Mesenchymal stem cell (in vitro differentiated cells and primary cell): ENCODE data around the gene HYDIN.

Experiments
- DNase-seq: peaks from one replicate; pipeline ENCODE4 v3.0.0-alpha.2; 2013
- H2AFZ ChIP-seq: one replicate; pipeline ENCODE4 v1.6.1; 2013; ENCODE audit warnings: low read depth, mild to moderate bottlenecking, control low read depth, inconsistent platforms, low read length, moderate library complexity
- H2AK5ac ChIP-seq: 2 replicates; pipeline ENCODE4 v1.6.1; 2013; ENCODE audit warnings: low read length, moderate library complexity, mild to moderate bottlenecking, inconsistent platforms; ENCODE audit not compliant: severe bottlenecking
- H2BK120ac ChIP-seq: one replicate; pipeline ENCODE4 v1.6.1; 2013; ENCODE audit warnings: low read depth, mild to moderate bottlenecking, inconsistent platforms, low read length, moderate library complexity
- H2BK12ac ChIP-seq, 2 experiments: one replicate each; pipeline ENCODE4 v1.6.1; 2013; ENCODE audit warnings: inconsistent platforms in 2 of 2, low read length in 2 of 2, mild to moderate bottlenecking in 2 of 2, moderate library complexity in 2 of 2, control low read depth in 1 of 2
- H2BK15ac ChIP-seq: one replicate; pipeline ENCODE4 v1.6.1; 2013; ENCODE audit warnings: mild to moderate bottlenecking, low read depth, inconsistent platforms; ENCODE audit not compliant: poor library complexity, severe bottlenecking
- H2BK5ac ChIP-seq: 2 replicates; pipeline ENCODE4 v1.6.1; 2013; ENCODE audit warnings: low read depth, mild to moderate bottlenecking, low read length, control low read depth, inconsistent platforms; ENCODE audit not compliant: poor library complexity, severe bottlenecking
- H3K14ac ChIP-seq, 2 experiments: one replicate each; pipeline ENCODE4 v1.6.1; 2013; ENCODE audit warnings: inconsistent platforms in 2 of 2, low read length in 2 of 2, control low read depth in 1 of 2, mild to moderate bottlenecking in 1 of 2, moderate library complexity in 1 of 2
- H3K18ac ChIP-seq, 2 experiments: one replicate each; pipeline ENCODE4 v1.6.1; 2013; ENCODE audit warnings: inconsistent platforms in 2 of 2, low read length in 2 of 2, control low read depth in 1 of 2, low read depth in 1 of 2, mild to moderate bottlenecking in 1 of 2
- H3K23ac ChIP-seq, 2 experiments: one replicate each; pipeline ENCODE4 v1.6.1; 2013; ENCODE audit warnings: inconsistent platforms in 2 of 2, low read length in 2 of 2, mild to moderate bottlenecking in 2 of 2, moderate library complexity in 2 of 2, control low read depth in 1 of 2
- H3K27ac ChIP-seq: 2 replicates; pipeline ENCODE4 v1.5.1; 2013; ENCODE audit warnings: mild to moderate bottlenecking, moderate library complexity, low read length, control low read depth, inconsistent platforms; ENCODE audit not compliant: poor library complexity, severe bottlenecking
- H3K27me3 ChIP-seq, 2 experiments: 2 replicates each; pipeline versions ENCODE4 v1.6.1 to v1.7.0; 2013; ENCODE audit warnings: low read length in 2 of 2, mild to moderate bottlenecking in 2 of 2, moderate library complexity in 2 of 2, control low read depth in 1 of 2, inconsistent platforms in 1 of 2; ENCODE audit not compliant: control insufficient read depth in 1 of 2, insufficient read depth in 1 of 2
- H3K36me3 ChIP-seq, 2 experiments: 2 replicates each; pipeline versions ENCODE4 v1.6.1 to v1.7.0; 2013; ENCODE audit warnings: low read length in 2 of 2, control low read depth in 1 of 2, inconsistent platforms in 1 of 2, low read depth in 1 of 2, mild to moderate bottlenecking in 1 of 2; ENCODE audit not compliant: insufficient read depth in 2 of 2, control insufficient read depth in 1 of 2
- H3K4ac ChIP-seq, 2 experiments: one replicate each; pipeline ENCODE4 v1.6.1; 2013; ENCODE audit warnings: inconsistent platforms in 2 of 2, low read length in 2 of 2, mild to moderate bottlenecking in 2 of 2, moderate library complexity in 2 of 2, control low read depth in 1 of 2, low read depth in 1 of 2
- H3K4me1 ChIP-seq: 2 replicates; pipeline ENCODE4 v1.6.1; 2013; ENCODE audit warnings: low read depth, low read length, control low read depth; ENCODE audit not compliant: control insufficient read depth, insufficient read depth
- H3K4me2 ChIP-seq: 2 replicates; pipeline ENCODE4 v1.6.1; 2013; ENCODE audit warnings: low read length, mild to moderate bottlenecking, inconsistent platforms; ENCODE audit not compliant: poor library complexity, severe bottlenecking
- H3K4me3 ChIP-seq, 2 experiments: 2 replicates each; pipeline versions ENCODE4 v1.5.1 to v1.7.0; 2013; ENCODE audit warnings: low read length in 2 of 2, mild to moderate bottlenecking in 2 of 2, control low read depth in 1 of 2, low read depth in 1 of 2; ENCODE audit not compliant: insufficient read depth in 1 of 2
- H3K79me1 ChIP-seq: replicated peaks from 2 replicates; pipeline ENCODE4 v1.6.1; 2013; ENCODE audit warnings: mild to moderate bottlenecking, control low read depth, low read length, inconsistent platforms; ENCODE audit not compliant: poor library complexity, severe bottlenecking
- H3K9ac ChIP-seq: 2 replicates; pipeline ENCODE4 v1.7.0; 2013; ENCODE audit warnings: mild to moderate bottlenecking, low read length, moderate library complexity
- H3K9me3 ChIP-seq: 2 replicates; pipeline ENCODE4 v1.7.0; 2013; ENCODE audit warnings: mild to moderate bottlenecking, low read length; ENCODE audit not compliant: control insufficient read depth
- H4K8ac ChIP-seq: one replicate; pipeline ENCODE4 v1.6.1; 2013; ENCODE audit warnings: inconsistent platforms, mild to moderate bottlenecking, low read length, moderate library complexity
- H4K91ac ChIP-seq: one replicate; pipeline ENCODE4 v1.6.1; 2013; ENCODE audit warnings: mild to moderate bottlenecking, low read length, inconsistent platforms
- WGBS: methylation state at CpG from one replicate; pipeline ENCODE4 v1.1.7; 2013; ENCODE audit warnings: mixed read lengths; 5-methylcytosine and 5-hydroxymethylcytosine counted together

The HYDIN gene

GRCh38 chr16:71244521-71244920, 14.0 kb upstream of the HYDIN start:
- no peak overlapping the region for H2AK5ac ChIP-seq
- no peaks in the 10 kb centered on the region for H3K27me3 ChIP-seq

GRCh38 chr16:71242601-71243000, 12.1 kb upstream of the HYDIN start:
- no peak overlapping the region for H3K27ac ChIP-seq
- no peak overlapping the region for H4K91ac ChIP-seq
- no peaks in the 10 kb centered on the region for H3K4me1 ChIP-seq
- DNase-seq, result no peak
- H2BK120ac ChIP-seq, result no peak overlapping the region
- 47% methylated on average over 3 of the region's 3 CpGs for WGBS
- no peak overlapping the region for H2AFZ ChIP-seq
- H3K79me1 ChIP-seq, result no peaks in the 10 kb centered on the region
- no peak overlapping the region for H3K18ac ChIP-seq
- H2AK5ac ChIP-seq, result no peak overlapping the region
- no peak overlapping the region for H3K4me2 ChIP-seq
- no peak overlapping the region for H4K8ac ChIP-seq
- no peak overlapping the region for H2BK5ac ChIP-seq
- H2BK15ac ChIP-seq, result no peak overlapping the region
- no peak overlapping the region for H3K23ac ChIP-seq
- no peaks in the 10 kb centered on the region for H3K36me3 ChIP-seq
- H3K9ac ChIP-seq, result no peak overlapping the region
- no peak overlapping the region for H3K4me3 ChIP-seq
- H3K4ac ChIP-seq, result no peak overlapping the region
- H2BK12ac ChIP-seq, result no peak overlapping the region
- no peaks in the 10 kb centered on the region for H3K9me3 ChIP-seq
- H3K27me3 ChIP-seq, result no peaks in the 10 kb centered on the region
- H3K14ac ChIP-seq, result no peak overlapping the region

More at GRCh38 chr16:71244521-71244920, 14.0 kb upstream of the HYDIN start:
- Histone ChIP-seq H4K91ac (no peak overlapping the region), H2AFZ (no peak overlapping the region), H3K4me1 (no peaks in the 10 kb centered on the region), H2BK12ac (no peak overlapping the region), H3K4me2 (no peak overlapping the region), H2BK5ac (no peak overlapping the region), H3K23ac (no peak overlapping the region), H3K4me3 (no peak overlapping the region), H3K14ac (no peak overlapping the region), H3K4ac (no peak overlapping the region), H3K36me3 (no peaks in the 10 kb centered on the region), H2BK120ac (no peak overlapping the region), H3K27ac (no peak overlapping the region), H3K9ac (no peak overlapping the region), H3K9me3 (no peaks in the 10 kb centered on the region), H3K79me1 (no peaks in the 10 kb centered on the region), H4K8ac (no peak overlapping the region), H3K18ac (no peak overlapping the region), H2BK15ac (no peak overlapping the region)
- no peak for DNase-seq
- WGBS, result 100% methylated on average over 1 of the region's 1 CpG

GRCh38 chr16:71242036-71242435, 11.5 kb upstream of the HYDIN start:
- H3K4me2 ChIP-seq, result no peak overlapping the region
- H3K79me1 ChIP-seq, result no peaks in the 10 kb centered on the region
- H2BK5ac ChIP-seq, result no peak overlapping the region
- no peak overlapping the region for H2BK15ac ChIP-seq
- H3K23ac ChIP-seq, result no peak overlapping the region
- H4K8ac ChIP-seq, result no peak overlapping the region
- no peak overlapping the region for H2AK5ac ChIP-seq
- no peaks in the 10 kb centered on the region for H3K27me3 ChIP-seq
- no peak overlapping the region for H3K9ac ChIP-seq
- H2BK120ac ChIP-seq, result no peak overlapping the region
- H3K4ac ChIP-seq, result no peak overlapping the region
- no peak overlapping the region for H3K14ac ChIP-seq
- H3K27ac ChIP-seq, result no peak overlapping the region
- H3K9me3 ChIP-seq, result no peaks in the 10 kb centered on the region
- no peak overlapping the region for H2BK12ac ChIP-seq
- no peak overlapping the region for H3K4me3 ChIP-seq
- DNase-seq, result no peak
- H3K18ac ChIP-seq, result no peak overlapping the region
- no peak overlapping the region for H2AFZ ChIP-seq
- no peaks in the 10 kb centered on the region for H3K36me3 ChIP-seq
- no peak overlapping the region for H4K91ac ChIP-seq
- 80% methylated on average over 4 of the region's 4 CpGs for WGBS
- H3K4me1 ChIP-seq, result no peaks in the 10 kb centered on the region

- H2AK5ac ChIP-seq, result no peak overlapping the region
- no peaks in the 10 kb centered on the region for H3K27me3 ChIP-seq
- peaks cover 2% of the 10 kb centered on the region for H3K4me1 ChIP-seq
- H2BK12ac ChIP-seq, result no peak overlapping the region
- no peak overlapping the region for H3K9ac ChIP-seq
- no peak overlapping the region for H2BK5ac ChIP-seq
- no peak overlapping the region for H2AFZ ChIP-seq
- H3K4me2 ChIP-seq, result no peak overlapping the region
- H4K8ac ChIP-seq, result no peak overlapping the region
- H3K9me3 ChIP-seq, result peaks cover 25% of the 10 kb centered on the region
- WGBS, result 86% methylated on average over 1 of the region's 1 CpG
- no peaks in the 10 kb centered on the region for H3K79me1 ChIP-seq
- H4K91ac ChIP-seq, result no peak overlapping the region
- no peak for DNase-seq
- no peak overlapping the region for H3K27ac ChIP-seq
- no peak overlapping the region for H2BK15ac ChIP-seq
- H3K14ac ChIP-seq, result no peak overlapping the region
- H3K18ac ChIP-seq, result no peak overlapping the region
- H3K4me3 ChIP-seq, result no peak overlapping the region
- H3K23ac ChIP-seq, result no peak overlapping the region
- no peak overlapping the region for H3K4ac ChIP-seq
- no peaks in the 10 kb centered on the region for H3K36me3 ChIP-seq
- H2BK120ac ChIP-seq, result no peak overlapping the region
These were observed 1.2 kb downstream of the HYDIN start for GRCh38 chr16:71229344-71229743.
